ENCODE data around the gene DMRTA1. TPM values are rescaled to one million over a fixed set of nuclear protein-coding genes. Genes with fewer than 3 reads are reported as not detected.
"Not testable (repeated sequence)": the region's sequence is repeated elsewhere in the genome, so short reads cannot be mapped to it uniquely, and the experiment has no call there.

The DMRTA1 gene
- polyA plus RNA-seq, 3 donors: not detected

- Mint-ChIP-seq H3K27me3 (ENCODE audit: low read depth in 3 of 3) (no peaks in the 10 kb centered on the region), H3K36me3 (no peaks in the 10 kb centered on the region), H3K27ac (no peak overlapping the region), H3K4me1 (no peaks in the 10 kb centered on the region), H3K4me3 (no peak overlapping the region), H3K9me3 (peaks cover 2 to 13% (median 8%) of the 10 kb centered on the region in 7 donors)
- intact Hi-C loops (cut with micrococcal nuclease): no loop called here
- H3K27me3 ChIP-seq (ENCODE audit: control insufficient read depth in 2 of 2, insufficient read depth in 2 of 2, low read length in 2 of 2): no peaks in the 10 kb centered on the region
- no peak overlapping the region for H3K9ac ChIP-seq (ENCODE audit: insufficient read depth, low read length, poor library complexity, severe bottlenecking)
- H4K20me1 ChIP-seq (ENCODE audit: insufficient read depth, low read length): no peaks in the 10 kb centered on the region
- no peak overlapping the region for H2AFZ ChIP-seq (ENCODE audit: insufficient read depth, low read depth, low read length, poor library complexity, severe bottlenecking)
- DNase-seq: no peak
- WGBS (ENCODE audit: insufficient coverage): no CpG with 5 or more reads among the region's 2 CpGs
- no peak overlapping the region for H3K4me2 ChIP-seq (replicated peaks; ENCODE audit: extremely low read depth, low read length, poor library complexity, severe bottlenecking)
- no peaks in the 10 kb centered on the region for H3K79me2 ChIP-seq (ENCODE audit: insufficient read depth, low read length)
- H3K9me3 ChIP-seq (replicated peaks in 1 of 2; ENCODE audit: control insufficient read depth in 1 of 2, insufficient read depth in 1 of 2, low read length in 2 of 2): peaks cover 0 to 4% of the 10 kb centered on the region in 2 donors
- H3K4me1 ChIP-seq (ENCODE audit: control insufficient read depth in 1 of 2, insufficient read depth in 2 of 2, low read length in 2 of 2): no peaks in the 10 kb centered on the region
- H3K27ac ChIP-seq (ENCODE audit: low read depth in 1 of 2, low read length in 2 of 2): no peak overlapping the region
- H3K36me3 ChIP-seq (replicated peaks in 1 of 2; ENCODE audit: control insufficient read depth in 1 of 2, insufficient read depth in 2 of 2, low read length in 2 of 2): no peaks in the 10 kb centered on the region
- TF ChIP-seq CTCF (IDR thresholded peaks at IDR 0.05): no peak
- H3K4me3 ChIP-seq (replicated peaks in 1 of 3; ENCODE audit: low read depth in 2 of 3, low read length in 3 of 3): no peak overlapping the region
Observed at GRCh38 chr9:22481566-22481965, 34.9 kb downstream of the DMRTA1 start.

DNA sequence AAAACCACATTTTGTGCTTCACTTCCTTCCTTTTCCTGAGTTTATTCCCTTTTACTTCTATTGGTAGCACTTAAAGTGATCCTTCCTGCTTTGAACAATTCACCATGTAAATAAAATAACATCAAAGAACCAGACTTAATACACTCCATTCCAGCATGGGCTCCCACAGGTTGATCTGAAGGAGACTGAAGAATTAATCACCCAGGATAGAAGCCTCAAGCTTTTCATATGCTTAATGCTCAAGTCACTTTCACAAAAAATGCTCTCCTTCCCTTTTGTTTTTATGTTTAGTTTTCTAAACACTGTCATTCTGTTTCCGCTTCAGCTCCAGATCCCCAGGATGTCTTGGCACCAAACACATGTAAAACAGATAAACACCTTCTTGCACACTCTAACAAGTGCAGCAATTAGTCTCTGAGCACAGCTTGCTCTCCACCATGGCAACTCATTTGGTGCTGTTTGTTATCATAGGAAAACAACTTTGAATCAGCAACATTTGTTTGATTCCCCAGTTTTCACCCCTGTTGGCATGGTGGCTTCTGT lies 37.0 kb downstream of the DMRTA1 start:
- Histone ChIP-seq H2AFZ (ENCODE audit: insufficient read depth, low read depth, low read length, poor library complexity, severe bottlenecking) (no peak overlapping the region), H3K4me2 (replicated peaks; ENCODE audit: extremely low read depth, low read length, poor library complexity, severe bottlenecking) (no peak overlapping the region), H3K9me3 (replicated peaks in 1 of 2; ENCODE audit: control insufficient read depth in 1 of 2, insufficient read depth in 1 of 2, low read length in 2 of 2) (peaks cover 0 to 4% of the 10 kb centered on the region in 2 donors), H3K4me1 (ENCODE audit: control insufficient read depth in 1 of 2, insufficient read depth in 2 of 2, low read length in 2 of 2) (no peaks in the 10 kb centered on the region), H3K36me3 (replicated peaks in 1 of 2; ENCODE audit: control insufficient read depth in 1 of 2, insufficient read depth in 2 of 2, low read length in 2 of 2) (no peaks in the 10 kb centered on the region), H3K27me3 (ENCODE audit: control insufficient read depth in 2 of 2, insufficient read depth in 2 of 2, low read length in 2 of 2) (no peaks in the 10 kb centered on the region), H4K20me1 (ENCODE audit: insufficient read depth, low read length) (no peaks in the 10 kb centered on the region), H3K9ac (ENCODE audit: insufficient read depth, low read length, poor library complexity, severe bottlenecking) (no peak overlapping the region), H3K79me2 (ENCODE audit: insufficient read depth, low read length) (no peaks in the 10 kb centered on the region), H3K4me3 (replicated peaks in 1 of 3; ENCODE audit: low read depth in 2 of 3, low read length in 3 of 3) (no peak overlapping the region), H3K27ac (ENCODE audit: low read depth in 1 of 2, low read length in 2 of 2) (no peak overlapping the region)
- 100% methylated on average over 1 of the region's 1 CpG for WGBS (ENCODE audit: insufficient coverage)
- Mint-ChIP-seq H3K27ac (no peak overlapping the region), H3K4me3 (no peak overlapping the region), H3K36me3 (no peaks in the 10 kb centered on the region), H3K9me3 (peaks cover 2 to 13% (median 8%) of the 10 kb centered on the region in 7 donors), H3K4me1 (no peaks in the 10 kb centered on the region), H3K27me3 (ENCODE audit: low read depth in 3 of 3) (no peaks in the 10 kb centered on the region)
- no peak for TF ChIP-seq CTCF (IDR thresholded peaks at IDR 0.05)
- DNase-seq: no peak
- intact Hi-C loops (cut with micrococcal nuclease): no loop called here

DNA sequence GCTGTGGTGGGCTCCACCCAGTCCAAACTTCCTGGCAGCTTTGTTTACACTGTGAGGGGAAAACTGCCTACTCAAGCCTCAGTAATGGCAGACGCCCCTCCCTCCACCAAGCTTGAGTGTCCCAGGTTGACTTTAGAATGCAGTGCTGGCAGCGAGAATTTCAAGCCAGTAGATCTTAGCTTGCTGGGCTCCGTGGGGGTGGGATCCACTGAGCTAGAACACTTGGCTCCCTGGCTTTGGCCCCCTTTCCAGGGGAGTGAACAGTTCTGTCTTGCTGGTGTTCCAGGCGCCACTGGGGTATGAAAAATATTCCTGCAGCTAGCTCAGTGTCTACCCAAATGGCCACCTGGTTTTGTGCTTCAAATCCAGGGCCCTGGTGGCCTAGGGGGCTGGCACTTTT lies 49.6 kb downstream of the DMRTA1 start:
- H2AFZ ChIP-seq (ENCODE audit: insufficient read depth, low read depth, low read length, poor library complexity, severe bottlenecking); DNase-seq; H3K9ac ChIP-seq (ENCODE audit: insufficient read depth, low read length, poor library complexity, severe bottlenecking); H3K4me2 ChIP-seq (replicated peaks; ENCODE audit: extremely low read depth, low read length, poor library complexity, severe bottlenecking); H3K27ac ChIP-seq (ENCODE audit: low read depth in 1 of 2, low read length in 2 of 2); H4K20me1 ChIP-seq (ENCODE audit: insufficient read depth, low read length); H3K79me2 ChIP-seq (ENCODE audit: insufficient read depth, low read length); H3K4me3 ChIP-seq (replicated peaks in 1 of 3; ENCODE audit: low read depth in 2 of 3, low read length in 3 of 3); H3K27me3 ChIP-seq (ENCODE audit: control insufficient read depth in 2 of 2, insufficient read depth in 2 of 2, low read length in 2 of 2); H3K27ac Mint-ChIP-seq; intact Hi-C loops (cut with micrococcal nuclease); H3K4me3 Mint-ChIP-seq; H3K36me3 ChIP-seq (replicated peaks in 1 of 2; ENCODE audit: control insufficient read depth in 1 of 2, insufficient read depth in 2 of 2, low read length in 2 of 2); H3K9me3 ChIP-seq (replicated peaks in 1 of 2; ENCODE audit: control insufficient read depth in 1 of 2, insufficient read depth in 1 of 2, low read length in 2 of 2); H3K27me3 Mint-ChIP-seq (ENCODE audit: low read depth in 3 of 3); H3K36me3 Mint-ChIP-seq; H3K4me1 ChIP-seq (ENCODE audit: control insufficient read depth in 1 of 2, insufficient read depth in 2 of 2, low read length in 2 of 2); H3K4me1 Mint-ChIP-seq: not testable (repeated sequence)
- 63% methylated on average over 2 of the region's 4 CpGs for WGBS (ENCODE audit: insufficient coverage)
- H3K9me3 Mint-ChIP-seq: peaks cover 0 to 18% (median 4%) of the 10 kb centered on the region in 7 donors
